HCT116 (cell line): ENCODE measurements around the gene S100A1. TPM values are rescaled to one million over a fixed set of nuclear protein-coding genes. Genes with fewer than 3 reads are reported as not detected.

Experiments
- ATAC-seq: fragments of 200-7000 bp; cut with Tn5 transposase; 2 replicates; pipeline ENCODE4 v1.9.1; 2020; ENCODE audit warnings: mild to moderate bottlenecking, moderate library complexity
- BruUV-seq: library from RNA; stranded (reverse); fragments of 400-500 nt; replicated peaks from 2 replicates; lab custom pipeline; 2021; lab: Mats Ljungman, UMichigan
- CTCF ChIA-PET: fragments of 300-600 bp; sonication (Branson Sonifier 250); formaldehyde crosslinking; loops from one replicate; lab custom pipeline; 2021; ENCODE audit warnings: antibody characterized with exemption; lab: Charles Lee
- POLR2A ChIA-PET: fragments of 300-600, 350-600 bp; sonication (Branson Sonifier 250); formaldehyde crosslinking; loops from one replicate; lab custom pipeline; 2021; ENCODE audit warnings: antibody characterized with exemption; lab: Charles Lee
- RAD21 ChIA-PET, 2 experiments: fragments of 300-600 bp; sonication (Branson Sonifier 250); formaldehyde crosslinking; loops; one replicate each; lab custom pipeline; 2023; ENCODE audit warnings: low total read pairs in 2 of 2; ENCODE audit not compliant: uncharacterized antibody in 2 of 2, unreplicated experiment in 2 of 2, low non-redundant PET in 1 of 2; lab: Charles Lee
- DNase-seq: peaks from one replicate; pipeline ENCODE4 v3.0.0-alpha.2; 2010; ENCODE audit warnings: low read depth, low spot score
- H2AFZ ChIP-seq: fragments of 200-600 bp; shearing (Covaris generic), sonication (generic); 2 replicates; pipeline ENCODE4 v1.6.1; 2017; ENCODE audit warnings: low read depth, mixed run types, mixed read lengths, antibody characterized with exemption, low read length; ENCODE audit not compliant: poor library complexity, severe bottlenecking
- H3K27ac ChIP-seq: 2 replicates; pipeline ENCODE4 v1.5.1; 2012; ENCODE audit warnings: low read depth, low read length
- H3K27me3 ChIP-seq: fragments of 200-600 bp; sonication (generic); 2 replicates; pipeline ENCODE4 v1.6.1; 2016; ENCODE audit warnings: mixed run types, low read length, mixed read lengths; ENCODE audit not compliant: insufficient read depth
- H3K36me3 ChIP-seq, 2 experiments: fragments of 200-500 bp in 1 of 2; fragments of 200-600 bp in 1 of 2; sonication (Bioruptor generic) in 1 of 2; sonication (generic) in 1 of 2; 2 replicates each; pipeline versions ENCODE4 v1.5.1 to v1.6.1; 2014 to 2016; ENCODE audit warnings: low read length in 2 of 2, inconsistent platforms in 1 of 2, mixed read lengths in 1 of 2, mixed run types in 1 of 2; ENCODE audit not compliant: insufficient read depth in 2 of 2, control insufficient read depth in 1 of 2
- H3K4me1 ChIP-seq, 2 experiments: fragments of 200-600 bp in 1 of 2; sonication (generic) in 1 of 2; 2 replicates each; pipeline versions ENCODE4 v1.5.1 to v1.6.1; 2012 to 2017; ENCODE audit warnings: low read length in 2 of 2, inconsistent platforms in 1 of 2, mild to moderate bottlenecking in 1 of 2, mixed read lengths in 1 of 2, mixed run types in 1 of 2, moderate library complexity in 1 of 2; ENCODE audit not compliant: insufficient read depth in 2 of 2, control insufficient read depth in 1 of 2
- H3K4me2 ChIP-seq: fragments of 200-600 bp; sonication (generic); 2 replicates; pipeline ENCODE4 v1.6.1; 2017; ENCODE audit warnings: mixed run types, low read length, mixed read lengths
- H3K4me3 ChIP-seq, 2 experiments: fragments of 200-600 bp in 1 of 2; sonication (generic) in 1 of 2; replicated peaks in 1 of 2; 2 replicates each; pipeline ENCODE4 v1.5.1; 2011 to 2016; ENCODE audit warnings: low read length in 2 of 2, control low read depth in 1 of 2, low read depth in 1 of 2, mild to moderate bottlenecking in 1 of 2, mixed read lengths in 1 of 2, mixed run types in 1 of 2
- H3K79me2 ChIP-seq: fragments of 200-600 bp; sonication (generic); 2 replicates; pipeline ENCODE4 v1.6.1; 2017; ENCODE audit warnings: mild to moderate bottlenecking, mixed run types, low read length, moderate library complexity, mixed read lengths; ENCODE audit not compliant: insufficient read depth
- H3K9ac ChIP-seq: fragments of 200-600 bp; sonication (generic); 2 replicates; pipeline ENCODE4 v1.6.1; 2016; ENCODE audit warnings: low read length, mixed read lengths
- H3K9me2 ChIP-seq: fragments of 200-600 bp; sonication (generic), shearing (Covaris generic); 2 replicates; pipeline ENCODE4 v1.6.1; 2017; ENCODE audit warnings: mixed run types, mild to moderate bottlenecking, moderate library complexity; ENCODE audit not compliant: insufficient read depth
- H3K9me3 ChIP-seq, 2 experiments: fragments of 200-500 bp in 1 of 2; fragments of 200-600 bp in 1 of 2; sonication (Bioruptor generic) in 1 of 2; sonication (generic) in 1 of 2; 2 replicates each; pipeline ENCODE4 v1.6.1; 2014 to 2017; ENCODE audit warnings: low read length in 2 of 2, mixed read lengths in 2 of 2, inconsistent platforms in 1 of 2, low read depth in 1 of 2, mild to moderate bottlenecking in 1 of 2, mixed run types in 1 of 2, moderate library complexity in 1 of 2; ENCODE audit not compliant: control insufficient read depth in 1 of 2, insufficient read depth in 1 of 2
- H4K20me1 ChIP-seq: fragments of 200-600 bp; sonication (generic), shearing (Covaris generic); 2 replicates; pipeline ENCODE4 v1.6.1; 2017; ENCODE audit warnings: mixed run types, mild to moderate bottlenecking, moderate library complexity; ENCODE audit not compliant: insufficient read depth
- CBX3 ChIP-seq: IDR thresholded peaks from 2 replicates; pipeline ENCODE4 v1.6.1; 2012; ENCODE audit warnings: low read depth
- CEBPB ChIP-seq: IDR thresholded peaks from 2 replicates; pipeline ENCODE4 v1.6.1; 2012; ENCODE audit warnings: low read depth
- CTCF ChIP-seq, 3 experiments: fragments of 200-600 bp in 1 of 3; sonication (generic) in 1 of 3; IDR thresholded peaks in 2 of 3; conservative IDR thresholded peaks in 1 of 3; 2 replicates each; pipeline ENCODE4 v1.5.1; 2012 to 2017; ENCODE audit warnings: low read depth in 2 of 3, low read length in 2 of 3, antibody characterized with exemption in 1 of 3, borderline replicate concordance in 1 of 3, control low read depth in 1 of 3, mild to moderate bottlenecking in 1 of 3, mixed read lengths in 1 of 3, mixed run types in 1 of 3, moderate library complexity in 1 of 3; ENCODE audit not compliant: insufficient read depth in 1 of 3
- EGR1 ChIP-seq: IDR thresholded peaks from 2 replicates; pipeline ENCODE4 v1.6.1; 2012; ENCODE audit warnings: low read depth
- ELF1 ChIP-seq: IDR thresholded peaks from 2 replicates; pipeline ENCODE4 v1.6.1; 2012; ENCODE audit warnings: low read depth, borderline replicate concordance
- EZH2 ChIP-seq: fragments of 200-600 bp; sonication (generic); IDR thresholded peaks from 2 replicates; pipeline ENCODE4 v1.6.1; 2017; ENCODE audit warnings: antibody characterized with exemption, mixed run types
- EZH2phosphoT487 ChIP-seq: fragments of 200-600 bp; IDR thresholded peaks from 2 replicates; pipeline ENCODE4 v1.6.1; 2018; ENCODE audit warnings: antibody characterized with exemption, borderline replicate concordance
- FOSL1 ChIP-seq: IDR thresholded peaks from 2 replicates; pipeline ENCODE4 v1.6.1; 2012; ENCODE audit warnings: low read depth
- JUND ChIP-seq: IDR thresholded peaks from 2 replicates; pipeline ENCODE4 v1.6.1; 2012
- MAX ChIP-seq: IDR thresholded peaks from 2 replicates; pipeline ENCODE4 v1.6.1; 2012
- POLR2A ChIP-seq: IDR thresholded peaks from 2 replicates; pipeline ENCODE4 v1.7.0; 2011; ENCODE audit warnings: borderline replicate concordance; ENCODE audit not compliant: insufficient read depth, insufficient read length; ENCODE audit errors: extremely low read depth
- POLR2AphosphoS5 ChIP-seq: IDR thresholded peaks from 2 replicates; pipeline ENCODE4 v1.6.1; 2011; ENCODE audit warnings: mild to moderate bottlenecking, low read depth, low read length, moderate library complexity
- RAD21 ChIP-seq: IDR thresholded peaks from 2 replicates; pipeline ENCODE4 v1.6.1; 2012; ENCODE audit warnings: low read depth, mild to moderate bottlenecking
- REST ChIP-seq: IDR thresholded peaks from 2 replicates; pipeline ENCODE4 v1.6.1; 2012; ENCODE audit warnings: low read depth
- SIN3A ChIP-seq: IDR thresholded peaks from 2 replicates; pipeline ENCODE4 v1.6.1; 2012; ENCODE audit warnings: low read depth
- SP1 ChIP-seq: IDR thresholded peaks from 2 replicates; pipeline ENCODE4 v1.6.1; 2012; ENCODE audit warnings: low read depth
- TCF7L2 ChIP-seq: IDR thresholded peaks from 2 replicates; pipeline ENCODE4 v1.7.0; 2011; ENCODE audit warnings: borderline replicate concordance, inconsistent platforms; ENCODE audit not compliant: insufficient read depth, insufficient read length; ENCODE audit errors: extremely low read depth
- YY1 ChIP-seq: IDR thresholded peaks from 2 replicates; pipeline ENCODE4 v1.6.1; 2011; ENCODE audit warnings: low read length, low read depth, moderate library complexity, mild to moderate bottlenecking; ENCODE audit not compliant: insufficient replicate concordance; ENCODE audit errors: extremely low read depth
- ZFX ChIP-seq: fragments of 450-650 bp; IDR thresholded peaks from 2 replicates; pipeline ENCODE4 v1.6.1; 2017
- intact Hi-C: fragments of 100-400 bp; cut with micrococcal nuclease; formaldehyde crosslinking; loops from 2 replicates; pipeline ENCODE4 v1.10.0; 2022
- total RNA-seq: library from RNA; stranded (reverse); gene quantifications from one replicate; pipeline ENCODE4 v1.2.1, GENCODE V29; 2021; ENCODE audit not compliant: unreplicated experiment
- TF ChIP-seq, protein P1 (sequence below): IDR thresholded peaks from 2 replicates; pipeline ENCODE4 v1.6.1; 2011; ENCODE audit warnings: mild to moderate bottlenecking, low read length, moderate library complexity; ENCODE audit not compliant: insufficient replicate concordance; ENCODE audit errors: extremely low read depth

The S100A1 gene
- total RNA-seq, 1 experiment from 2014 or later, result 0.30 TPM

DNA sequence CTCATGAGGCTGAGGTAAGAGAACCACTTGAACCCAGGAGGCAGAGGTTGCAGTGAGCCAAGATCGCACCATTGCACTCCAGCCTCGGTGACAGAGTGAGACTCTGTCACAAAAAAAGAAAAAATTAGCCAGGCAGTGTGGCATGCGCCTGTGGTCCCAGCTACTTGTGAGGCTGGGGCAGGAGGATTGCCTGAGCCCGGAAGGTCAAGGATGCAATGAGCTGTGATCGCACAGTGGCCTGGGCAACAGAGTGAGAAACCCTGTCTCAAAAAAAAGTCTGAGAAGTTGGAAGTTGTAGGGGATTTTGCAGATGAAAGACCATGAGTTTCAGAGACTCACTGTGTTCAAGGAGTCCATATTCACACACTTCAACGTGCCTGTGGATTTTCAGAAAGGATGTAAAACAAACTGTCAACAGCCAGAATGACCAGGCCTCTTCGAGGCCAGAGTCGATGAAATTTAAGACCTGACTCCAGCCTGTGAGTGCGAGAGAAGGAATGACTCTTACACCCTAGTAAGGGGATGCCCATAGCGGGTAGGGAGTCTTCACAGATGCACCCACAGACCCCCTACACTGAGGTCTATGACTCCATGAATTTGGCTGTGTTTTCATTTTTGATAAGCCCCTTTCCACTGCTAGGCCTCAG lies 3.1 kb upstream of the S100A1 start:
- H3K36me3 ChIP-seq, result peaks cover 2 to 9% of the 10 kb centered on the region in 2 experiments; a peak in 2 of 4 replicates
- peaks cover 15% of the 10 kb centered on the region; the same call in 1 of the 2 replicates for H3K79me2 ChIP-seq
- peaks cover 18 to 29% of the 10 kb centered on the region in 2 experiments for H3K4me1 ChIP-seq
- H3K4me2 ChIP-seq, result no peak overlapping the region
- H2AFZ ChIP-seq, result no peak overlapping the region
- no peak overlapping the region for H3K9ac ChIP-seq
- intact Hi-C loops, result loop anchor here (5.0 kb wide), 1 partner anchor 273 kb away; no protein-coding TSS in a partner anchor
- no TSS peak for BruUV-seq
- H4K20me1 ChIP-seq, result no peaks in the 10 kb centered on the region
- RAD21 ChIA-PET, result no interaction called here
- no peak overlapping the region for H3K27ac ChIP-seq
- no peak for DNase-seq
- H3K9me2 ChIP-seq, result no peaks in the 10 kb centered on the region
- no peak for ATAC-seq
- POLR2A ChIA-PET, result interaction anchor here (1.6 to 10.5 kb wide), 2 partner anchors 9 to 10 kb away, joined by 7 to 172 read pairs; partner anchors contain the start of genes CHTOP, S100A14 and S100A16
- TF ChIP-seq CBX3 (no peak), SIN3A (no peak), REST (no peak), POLR2AphosphoS5 (no peak), MAX (no peak), EZH2 (no peak), FOSL1 (no peak), EGR1 (no peak), SP1 (no peak), CTCF (IDR thresholded peaks at IDR 0.05 in 2 of 3, conservative IDR thresholded peaks at IDR 0.05 in 1 of 3; ENCODE audit: borderline replicate concordance in 1 of 3, insufficient read depth in 1 of 3, low read depth in 2 of 3, low read length in 2 of 3) (no peak), RAD21 (no peak), ZFX (no peak), YY1 (no peak), CEBPB (no peak), ELF1 (no peak), EZH2phosphoT487 (no peak), JUND (no peak), TCF7L2 (no peak), POLR2A (no peak)
- TF ChIP-seq, protein P1, sequence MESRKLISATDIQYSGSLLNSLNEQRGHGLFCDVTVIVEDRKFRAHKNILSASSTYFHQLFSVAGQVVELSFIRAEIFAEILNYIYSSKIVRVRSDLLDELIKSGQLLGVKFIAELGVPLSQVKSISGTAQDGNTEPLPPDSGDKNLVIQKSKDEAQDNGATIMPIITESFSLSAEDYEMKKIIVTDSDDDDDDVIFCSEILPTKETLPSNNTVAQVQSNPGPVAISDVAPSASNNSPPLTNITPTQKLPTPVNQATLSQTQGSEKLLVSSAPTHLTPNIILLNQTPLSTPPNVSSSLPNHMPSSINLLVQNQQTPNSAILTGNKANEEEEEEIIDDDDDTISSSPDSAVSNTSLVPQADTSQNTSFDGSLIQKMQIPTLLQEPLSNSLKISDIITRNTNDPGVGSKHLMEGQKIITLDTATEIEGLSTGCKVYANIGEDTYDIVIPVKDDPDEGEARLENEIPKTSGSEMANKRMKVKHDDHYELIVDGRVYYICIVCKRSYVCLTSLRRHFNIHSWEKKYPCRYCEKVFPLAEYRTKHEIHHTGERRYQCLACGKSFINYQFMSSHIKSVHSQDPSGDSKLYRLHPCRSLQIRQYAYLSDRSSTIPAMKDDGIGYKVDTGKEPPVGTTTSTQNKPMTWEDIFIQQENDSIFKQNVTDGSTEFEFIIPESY, result no peak
- H3K4me3 ChIP-seq, result no peak overlapping the region
- H3K9me3 ChIP-seq, result no peaks in the 10 kb centered on the region
- no peaks in the 10 kb centered on the region for H3K27me3 ChIP-seq
- CTCF ChIA-PET, result interaction anchor here (0.9 to 5.7 kb wide), 2 partner anchors 9 to 115 kb away, joined by 3 to 76 read pairs; partner anchors contain the start of genes S100A14 and S100A16
